ENCODE measurements around the gene DNAAF5.
A peak's percentile ranks its signal among the peaks of the same experiment; 100 is the strongest.

DNAAF5 gene

GRCh38 chr7:768881-769504, 42.5 kb downstream of the DNAAF5 start:
- DNase-seq (ENCODE audit: low spot score) = no peak

- no peak for DNase-seq (ENCODE audit: low spot score)
These were observed 43.8 kb downstream of the DNAAF5 start for GRCh38 chr7:770336-770735.

GRCh38 chr7:770741-771166, 44.3 kb downstream of the DNAAF5 start:
- DNase-seq (ENCODE audit: low spot score) = no peak

GRCh38 chr7:771234-772004, 44.9 kb downstream of the DNAAF5 start:
- DNase-seq (ENCODE audit: low spot score) = no peak

- no peak for DNase-seq (ENCODE audit: low spot score)
These were observed 45.5 kb downstream of the DNAAF5 start for GRCh38 chr7:772005-772294.

GRCh38 chr7:772392-772791, 45.9 kb downstream of the DNAAF5 start:
- no peak for DNase-seq (ENCODE audit: low spot score)

- no peak for DNase-seq (ENCODE audit: low spot score)
These were observed 46.5 kb downstream of the DNAAF5 start for GRCh38 chr7:772861-773621.

GRCh38 chr7:773622-773915, 47.1 kb downstream of the DNAAF5 start:
- DNase-seq (ENCODE audit: low spot score) = no peak

GRCh38 chr7:774161-775109, 47.9 kb downstream of the DNAAF5 start:
- peak; percentile 32 for DNase-seq (ENCODE audit: low spot score)

GRCh38 chr7:776381-776780, 49.9 kb downstream of the DNAAF5 start:
- DNase-seq (ENCODE audit: low spot score) = no peak

- no peak for DNase-seq (ENCODE audit: low spot score)
These were observed 50.7 kb downstream of the DNAAF5 start for GRCh38 chr7:776992-777727.

GRCh38 chr7:777728-778078, 51.2 kb downstream of the DNAAF5 start:
- DNase-seq (ENCODE audit: low spot score) = no peak

- no peak for DNase-seq (ENCODE audit: low spot score)
These were observed 51.9 kb downstream of the DNAAF5 start for GRCh38 chr7:778271-778967.

- DNase-seq (ENCODE audit: low spot score) = no peak
These were observed 52.5 kb downstream of the DNAAF5 start for GRCh38 chr7:778968-779451.

GRCh38 chr7:779480-779879, 53.0 kb downstream of the DNAAF5 start:
- DNase-seq (ENCODE audit: low spot score) = no peak

GRCh38 chr7:780081-780480, 53.6 kb downstream of the DNAAF5 start:
- no peak for DNase-seq (ENCODE audit: low spot score)

- DNase-seq (ENCODE audit: low spot score) = no peak
These were observed 54.0 kb downstream of the DNAAF5 start for GRCh38 chr7:780516-780915.

GRCh38 chr7:781186-781849, 54.8 kb downstream of the DNAAF5 start:
- DNase-seq (ENCODE audit: low spot score) = no peak

GRCh38 chr7:781936-782529, 55.5 kb downstream of the DNAAF5 start:
- no peak for DNase-seq (ENCODE audit: low spot score)

All from COLO829 (cell line).